Ecto neural progenitor cell (in vitro differentiated cells): ENCODE results near the gene GALNT2.
A peak's percentile ranks its signal among the peaks of the same experiment; 100 is the strongest.

Experiments used
- DNase-seq: peaks from one replicate; pipeline ENCODE4 v3.0.0-alpha.2; 2018; ENCODE audit warnings: low spot score

GALNT2 gene

DNA sequence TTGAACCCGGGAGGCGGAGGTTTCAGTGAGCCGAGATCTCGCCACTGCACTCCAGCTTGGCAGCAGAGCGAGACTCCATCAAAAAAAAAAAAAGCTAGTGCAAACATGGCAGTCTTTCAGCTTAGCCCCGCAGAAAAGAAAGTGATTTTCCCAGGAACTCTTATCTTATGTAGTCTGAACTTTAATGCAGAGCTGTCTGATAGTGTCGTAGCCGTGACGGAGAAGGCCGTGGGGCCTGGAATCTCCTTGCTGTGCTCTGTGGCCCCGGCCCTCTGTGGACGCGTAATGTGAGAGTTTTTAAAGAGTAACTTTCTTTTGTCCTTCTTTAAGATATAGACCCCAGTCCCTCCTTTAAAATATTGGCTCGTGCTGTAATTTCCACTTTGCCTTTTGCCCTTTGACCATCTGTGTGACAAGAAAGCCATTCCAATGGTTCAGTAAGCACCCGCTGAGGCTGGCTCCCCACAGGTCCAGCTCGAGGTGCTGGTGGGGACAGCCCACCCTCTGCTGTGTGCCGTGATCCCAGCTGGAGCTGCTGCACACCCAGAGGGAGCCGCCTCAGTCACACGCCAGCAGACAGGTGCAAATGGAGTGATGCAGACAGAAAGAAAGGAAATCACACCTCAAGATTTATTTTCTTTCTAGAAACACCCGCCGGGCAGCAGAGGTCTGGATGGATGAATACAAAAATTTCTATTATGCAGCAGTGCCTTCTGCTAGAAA is 195.1 kb downstream of the GALNT2 start:
- no peak for DNase-seq

DNA sequence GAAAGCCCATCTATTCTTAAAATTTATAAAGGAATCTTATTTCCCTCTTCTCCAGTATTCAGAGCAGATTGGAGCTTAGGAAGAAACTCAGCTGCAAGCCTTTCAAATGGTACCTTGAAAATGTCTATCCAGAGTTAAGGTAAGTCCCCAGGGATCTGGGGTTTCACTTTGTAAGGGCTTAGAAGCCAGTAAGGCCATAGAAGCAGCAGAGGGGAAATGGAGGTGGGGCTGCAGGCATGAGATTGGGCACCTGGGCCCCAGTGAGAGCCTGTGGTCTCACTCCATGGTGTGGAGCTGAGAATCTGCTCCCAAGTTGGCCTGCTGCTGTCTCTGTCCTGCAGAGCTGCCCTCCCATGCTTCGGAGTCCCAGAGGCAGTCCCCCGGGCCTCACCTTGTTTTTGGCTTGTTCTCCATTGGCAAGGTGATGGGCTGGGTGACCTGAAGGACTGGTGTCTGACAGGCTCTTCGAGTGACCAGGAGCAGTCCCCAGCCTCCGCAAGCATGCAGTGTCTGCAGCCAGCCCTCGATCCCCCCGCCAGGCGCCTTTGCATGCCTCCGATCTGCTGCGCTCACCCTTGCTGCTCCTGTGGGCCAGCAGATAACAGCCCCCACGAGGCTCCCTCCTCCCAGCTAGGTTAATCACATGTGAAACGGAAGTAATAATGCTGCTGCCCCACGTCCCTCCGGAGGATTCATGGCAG is 196.0 kb downstream of the GALNT2 start:
- no peak for DNase-seq

DNA sequence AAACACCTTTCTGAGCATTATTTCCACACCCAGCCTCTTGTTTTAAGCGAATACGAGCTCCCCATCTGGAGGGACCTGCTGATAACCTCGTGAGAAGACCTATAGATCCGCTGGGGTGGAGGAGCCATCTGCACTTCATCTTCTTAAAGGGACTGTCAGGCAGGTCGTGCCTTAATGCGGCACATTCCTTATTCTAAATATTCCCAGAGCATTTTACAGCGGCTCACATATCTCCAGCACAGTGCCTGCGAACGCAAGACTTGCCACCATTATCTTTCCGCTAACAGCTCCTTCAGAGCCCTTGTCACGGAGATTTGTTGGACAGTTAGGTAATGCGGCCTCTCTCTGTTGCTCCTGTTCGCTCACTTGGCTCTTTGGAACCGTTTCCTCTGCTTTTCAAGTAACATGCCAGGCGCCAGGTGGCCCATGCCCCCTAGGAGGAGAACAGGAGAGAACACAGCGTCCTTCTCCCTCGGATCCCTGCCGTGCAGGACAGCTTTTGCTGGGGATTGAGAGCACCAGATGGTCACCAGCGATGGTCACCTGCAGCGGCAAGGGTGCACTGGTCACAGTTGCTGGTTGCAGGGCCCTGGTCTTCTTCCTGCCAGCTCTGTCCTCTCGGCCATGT is 196.6 kb downstream of the GALNT2 start:
- DNase-seq: no peak

GRCh38 chr1:230264342-230264741 is 197.3 kb downstream of the GALNT2 start:
- no peak for DNase-seq

DNA sequence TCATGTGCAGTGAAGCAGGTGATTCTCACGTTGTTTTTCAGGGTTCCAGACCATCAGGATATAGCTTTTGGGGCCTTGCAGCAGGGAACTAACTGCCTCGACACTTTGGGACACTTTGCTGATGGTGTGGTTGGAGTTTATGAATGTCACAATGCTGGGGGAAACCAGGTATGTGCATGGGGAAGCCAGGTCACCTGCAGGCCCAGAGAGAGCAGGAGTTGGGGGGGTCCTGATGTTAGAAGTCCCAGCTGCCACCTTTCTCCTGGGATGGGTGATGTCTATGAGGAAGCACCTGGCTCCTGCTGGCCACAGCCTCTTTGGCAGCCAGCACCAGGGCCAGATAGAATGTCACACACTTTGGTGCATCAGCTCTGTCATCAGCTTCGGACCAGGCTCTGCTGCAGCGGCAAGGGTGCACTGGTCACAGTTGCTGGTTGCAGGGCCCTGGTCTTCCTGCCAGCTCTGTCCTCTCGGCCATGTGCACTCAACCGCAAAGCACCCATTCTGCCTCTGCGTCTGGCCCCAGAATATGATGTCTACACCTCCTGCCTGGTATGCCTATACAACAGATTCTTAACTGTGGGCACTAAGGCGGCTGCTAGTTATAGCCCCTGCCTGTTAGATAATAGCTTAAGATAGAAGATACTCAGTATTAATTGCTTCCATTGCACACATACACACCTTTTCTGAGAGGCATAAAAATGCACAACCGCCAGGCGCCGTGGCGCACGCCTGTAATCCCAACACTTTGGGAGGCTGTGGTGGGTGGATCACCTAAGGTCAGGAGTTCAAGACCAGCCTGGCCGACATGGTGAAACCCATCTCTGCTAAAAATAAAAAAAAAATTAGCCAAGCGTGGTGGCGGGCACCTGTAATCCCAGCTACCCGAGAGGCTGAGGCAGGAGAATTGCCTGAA is 198.4 kb downstream of the GALNT2 start:
- DNase-seq: no peak

GRCh38 chr1:230266456-230266855 is 199.4 kb downstream of the GALNT2 start:
- DNase-seq: no peak

DNA sequence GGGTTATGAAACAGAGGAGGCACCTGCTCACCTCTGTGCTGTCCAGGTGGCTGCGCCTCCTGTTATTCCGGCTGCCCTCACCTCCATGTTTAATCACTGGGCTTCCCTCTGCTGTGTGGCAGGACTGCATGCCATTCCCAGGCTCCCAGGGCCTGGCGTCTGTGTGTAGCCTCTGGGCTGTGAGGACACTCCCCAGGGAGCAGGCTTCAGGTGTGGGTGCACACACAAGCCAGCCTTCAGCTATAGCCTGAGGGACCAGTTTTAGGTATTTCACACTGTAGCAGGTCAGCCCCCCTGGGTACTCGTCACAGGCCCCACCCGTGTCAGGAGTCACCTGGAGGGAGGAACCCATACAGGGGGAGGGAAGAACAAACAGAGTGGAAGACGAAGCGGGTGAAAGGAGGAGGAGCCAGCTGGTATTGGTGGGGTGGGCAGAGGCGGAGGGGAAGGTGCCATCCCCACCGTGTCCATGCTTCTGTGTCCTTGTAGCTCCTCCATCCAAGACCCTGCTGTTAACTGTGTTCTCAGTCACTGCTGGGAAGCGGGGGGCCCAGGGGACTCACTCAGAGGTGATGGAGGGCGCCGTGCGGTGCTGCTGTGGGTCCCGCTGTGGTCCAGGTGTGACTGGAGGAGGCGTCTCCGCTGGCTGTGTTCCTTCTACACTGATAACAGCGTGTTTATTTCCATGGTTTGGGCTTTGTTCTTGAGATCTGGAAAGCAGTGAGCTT is 200.5 kb downstream of the GALNT2 start:
- no peak for DNase-seq

GRCh38 chr1:230268371-230269170 is 201.5 kb downstream of the GALNT2 start:
- no peak for DNase-seq

GRCh38 chr1:230270185-230270558 is 203.1 kb downstream of the GALNT2 start:
- DNase-seq: no peak

DNA sequence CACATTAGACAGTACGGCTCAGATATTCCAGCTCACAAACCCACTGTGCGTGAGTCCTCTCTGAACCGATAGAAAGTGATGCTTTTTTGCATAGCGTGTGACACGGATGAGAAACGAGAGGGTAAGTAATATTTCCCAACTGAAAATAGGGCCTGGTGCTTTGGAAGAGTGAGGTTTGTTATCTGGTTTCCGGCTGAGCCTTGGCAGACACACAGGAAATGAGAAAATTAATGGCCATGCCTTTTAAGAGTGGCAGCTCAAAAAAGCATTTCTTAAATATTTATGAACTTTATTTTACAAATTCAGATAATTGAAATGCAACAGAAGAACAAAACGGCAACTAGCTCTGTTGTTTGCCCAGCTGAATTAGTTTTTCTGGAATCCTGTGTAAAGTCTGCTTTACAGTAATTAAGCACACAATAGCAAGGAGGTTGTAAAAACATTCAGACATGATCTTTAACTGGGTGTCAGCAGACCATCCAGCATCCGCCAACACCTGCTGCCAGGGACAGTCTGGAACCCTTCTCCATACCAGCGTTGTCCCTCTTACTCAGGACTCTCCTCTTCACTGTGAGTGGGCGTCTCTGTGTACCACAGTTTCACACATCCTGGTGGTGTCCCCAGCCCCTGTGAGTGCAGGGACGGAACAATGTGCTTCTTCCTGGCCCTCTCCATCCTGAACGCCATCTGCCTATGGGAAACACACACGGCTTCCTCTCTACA is 203.7 kb downstream of the GALNT2 start:
- no peak for DNase-seq

- no peak for DNase-seq
These were observed 204.4 kb downstream of the GALNT2 start for GRCh38 chr1:230271300-230272035.

DNA sequence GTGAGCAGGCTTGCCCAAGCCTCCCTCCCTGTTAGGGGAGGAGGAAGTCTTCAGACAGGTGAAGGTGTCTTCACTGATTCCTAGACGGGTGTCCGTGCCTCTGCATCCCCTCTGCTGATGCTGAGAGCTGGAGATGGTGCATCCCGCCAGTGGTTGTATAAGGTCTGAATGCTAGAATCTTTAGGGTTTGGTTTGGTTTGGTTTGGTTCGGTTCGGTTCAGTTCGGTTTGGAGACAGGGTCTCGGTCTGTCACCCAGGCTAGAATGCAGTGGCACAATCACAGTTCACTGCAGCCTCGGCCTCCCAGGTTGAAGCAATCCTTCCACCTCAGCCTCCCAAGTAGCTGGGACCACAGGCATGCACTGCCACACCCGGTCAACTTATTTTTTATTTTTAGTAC is 205.5 kb downstream of the GALNT2 start:
- no peak for DNase-seq

- DNase-seq: no peak
These were observed 206.2 kb downstream of the GALNT2 start for GRCh38 chr1:230273141-230273710.

DNA sequence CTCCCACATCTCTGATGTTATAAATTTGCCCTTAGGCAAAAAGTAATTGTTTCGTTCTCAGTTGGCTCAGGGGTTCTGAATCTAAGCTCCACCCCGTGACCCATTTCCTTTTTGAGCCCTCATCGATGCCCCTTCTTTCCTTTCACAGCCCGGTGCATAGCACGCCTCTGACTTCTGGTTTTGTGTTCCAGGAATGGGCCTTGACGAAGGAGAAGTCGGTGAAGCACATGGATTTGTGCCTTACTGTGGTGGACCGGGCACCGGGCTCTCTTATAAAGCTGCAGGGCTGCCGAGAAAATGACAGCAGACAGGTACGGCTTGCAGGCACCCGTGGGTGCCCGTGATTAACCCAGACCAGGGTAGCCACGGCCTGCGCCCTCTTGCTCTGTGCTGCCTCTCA is 207.2 kb downstream of the GALNT2 start:
- no peak for DNase-seq

DNA sequence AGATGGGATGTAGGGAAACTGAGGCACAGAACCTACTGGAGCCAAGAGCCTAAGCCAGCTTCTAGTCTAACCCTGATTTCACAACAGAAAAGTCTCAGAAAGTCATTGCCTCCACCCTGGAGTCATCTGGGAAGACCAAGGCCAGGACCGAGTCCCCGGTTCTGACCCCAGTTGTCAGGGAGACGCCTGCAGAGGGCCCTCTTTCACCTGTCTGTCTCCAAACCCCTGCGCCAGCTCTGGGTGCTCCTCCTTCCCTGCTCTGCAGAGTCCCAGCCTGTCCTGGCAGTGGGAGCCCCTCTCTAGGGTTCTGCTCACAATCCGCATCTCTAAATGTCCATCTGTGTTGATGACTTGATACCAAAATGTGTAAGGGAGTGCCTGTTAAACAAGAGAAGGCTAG is 209.4 kb downstream of the GALNT2 start:
- no peak for DNase-seq

GRCh38 chr1:230277201-230278025 is 210.4 kb downstream of the GALNT2 start:
- DNase-seq: peak; percentile 70

DNA sequence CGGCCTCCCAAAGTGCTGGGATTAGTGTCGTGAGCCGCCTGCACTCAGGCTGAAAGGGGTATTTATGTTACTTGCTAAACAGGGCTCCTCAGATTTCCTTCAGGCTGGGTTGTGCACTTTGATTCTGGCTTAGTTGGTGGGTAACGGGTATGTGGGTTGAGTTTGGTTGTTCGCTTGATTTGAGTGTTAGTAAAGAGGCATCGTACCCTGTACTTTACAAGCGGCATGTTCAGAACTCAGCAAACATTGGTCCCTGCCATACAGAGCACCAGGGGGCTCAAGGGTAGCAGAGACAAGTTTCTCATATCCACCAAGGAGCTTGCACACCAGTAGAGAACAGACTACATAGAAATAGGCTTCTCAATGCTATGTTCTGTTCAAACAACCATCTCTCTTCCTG is 211.3 kb downstream of the GALNT2 start:
- DNase-seq: no peak
